ENCODE results near the gene SYNDIG1. TPM values are rescaled to one million over a fixed set of nuclear protein-coding genes. Genes with fewer than 3 reads are reported as not detected.

SYNDIG1 gene
- total and polyA plus RNA-seq, 2 donors (not counting 1 experiment from before 2014, with no cell fraction given) = not detected

- no peaks in the 10 kb centered on the region for H3K36me3 ChIP-seq (replicated peaks in 1 of 2; ENCODE audit: control extremely low read depth in 1 of 2, control insufficient read depth in 1 of 2, extremely low read depth in 1 of 2, insufficient read depth in 2 of 2, low read length in 1 of 2)
Observed at GRCh38 chr20:24422091-24422760, 47.2 kb upstream of the SYNDIG1 start.

More at GRCh38 chr20:24422091-24422760, 47.2 kb upstream of the SYNDIG1 start:
- no peaks in the 10 kb centered on the region for H3K79me2 ChIP-seq (ENCODE audit: control insufficient read depth, insufficient read depth, low read length)
- no peaks in the 10 kb centered on the region for H4K20me1 ChIP-seq (ENCODE audit: control insufficient read depth, insufficient read depth, low read length, poor library complexity, severe bottlenecking)
- WGBS (ENCODE audit: insufficient coverage) = 94% methylated on average over 7 of the region's 14 CpGs
- H3K4me3 Mint-ChIP-seq = no peak overlapping the region
- H3K27me3 Mint-ChIP-seq = no peaks in the 10 kb centered on the region
- no peaks in the 10 kb centered on the region for H3K27me3 ChIP-seq (replicated peaks in 1 of 4; ENCODE audit: control extremely low read depth in 1 of 4, control insufficient read depth in 3 of 4, insufficient read depth in 4 of 4, low read length in 3 of 4)
- intact Hi-C loops (cut with micrococcal nuclease) = no loop called here
- no peaks in the 10 kb centered on the region for H3K4me1 ChIP-seq (ENCODE audit: control insufficient read depth in 2 of 2, insufficient read depth in 2 of 2, low read length in 2 of 2)
- peaks cover 0 to 4% (median 0%) of the 10 kb centered on the region in 3 donors for H3K9me3 ChIP-seq (ENCODE audit: control extremely low read depth in 1 of 3, control insufficient read depth in 2 of 3, insufficient read depth in 1 of 3, low read length in 2 of 3)
- no peak overlapping the region for H3K9ac ChIP-seq (ENCODE audit: low read length)
- no peaks in the 10 kb centered on the region for H3K9me3 Mint-ChIP-seq (ENCODE audit: insufficient read depth)
- no peak overlapping the region for H3K4me3 ChIP-seq (ENCODE audit: control extremely low read depth in 1 of 5, extremely low read depth in 1 of 5, insufficient read depth in 1 of 5, low read depth in 2 of 5, low read length in 4 of 5)
- CTCF ChIA-PET = no interaction called here
- no peak overlapping the region for H3K27ac ChIP-seq (ENCODE audit: low read length in 2 of 2)
- no peaks in the 10 kb centered on the region for H3K4me1 Mint-ChIP-seq
- no peak for DNase-seq
- TF ChIP-seq CTCF (IDR thresholded peaks at IDR 0.05) (no peak), EZH2 (IDR thresholded peaks at IDR 0.05; ENCODE audit: borderline replicate concordance, insufficient read depth, low read depth, low read length, poor library complexity, severe bottlenecking) (no peak)
- no peak overlapping the region for H2AFZ ChIP-seq (ENCODE audit: insufficient read depth, low read depth, low read length, poor library complexity, severe bottlenecking)
- H3K4me2 ChIP-seq (replicated peaks; ENCODE audit: low read depth, low read length, poor library complexity, severe bottlenecking) = no peak overlapping the region
- H3K27ac Mint-ChIP-seq = no peak overlapping the region
- POLR2A ChIA-PET = no interaction called here
- no peak for ATAC-seq (ENCODE audit: low read depth)
